HepG2 (cell line): ENCODE results near the gene SH2B2. TPM values are rescaled to one million over a fixed set of nuclear protein-coding genes. Genes with fewer than 3 reads are reported as not detected.
A peak's percentile ranks its signal among the peaks of the same experiment; 100 is the strongest.

ENCODE experiments used
- ADNP ChIP-seq: sonication (generic); formaldehyde crosslinking; IDR thresholded peaks from 2 replicates; pipeline ENCODE4 v1.4.0; 2020; ENCODE audit warnings: missing genetic modification reagents
- ATF3 ChIP-seq: sonication (generic); formaldehyde crosslinking; IDR thresholded peaks from 2 replicates; pipeline ENCODE4 v1.4.0; 2020; ENCODE audit warnings: missing genetic modification reagents
- BCL3 ChIP-seq: sonication (generic); formaldehyde crosslinking; IDR thresholded peaks from 2 replicates; pipeline ENCODE4 v1.5.1; 2020; ENCODE audit warnings: mild to moderate bottlenecking, missing genetic modification reagents, moderate library complexity
- CREM ChIP-seq, 2 experiments: sonication (generic) in 1 of 2; formaldehyde crosslinking in 1 of 2; IDR thresholded peaks; 2 replicates each; pipeline versions ENCODE4 v1.4.0 to v1.6.1; 2016 to 2020; ENCODE audit warnings: antibody characterized with exemption in 1 of 2, mild to moderate bottlenecking in 1 of 2, missing genetic modification reagents in 1 of 2
- FOXA3 ChIP-seq: IDR thresholded peaks from 2 replicates; pipeline ENCODE4 v1.6.1; 2016; ENCODE audit warnings: missing genetic modification reagents, missing compliant biosample characterization
- FOXJ3 ChIP-seq: sonication (generic); formaldehyde crosslinking; IDR thresholded peaks from 2 replicates; pipeline ENCODE4 v1.4.0; 2020; ENCODE audit warnings: missing genetic modification reagents, mild to moderate bottlenecking, borderline replicate concordance
- HDAC1 ChIP-seq: sonication (generic); formaldehyde crosslinking; IDR thresholded peaks from 2 replicates; pipeline ENCODE4 v1.5.1; 2020; ENCODE audit warnings: mild to moderate bottlenecking, missing genetic modification reagents
- HDAC2 ChIP-seq: sonication (generic); formaldehyde crosslinking; IDR thresholded peaks from 2 replicates; pipeline ENCODE4 v1.4.0; 2020; ENCODE audit warnings: missing genetic modification reagents
- MAF1 ChIP-seq: sonication (generic); formaldehyde crosslinking; IDR thresholded peaks from 2 replicates; pipeline ENCODE4 v1.5.0; 2020; ENCODE audit warnings: missing genetic modification reagents, borderline replicate concordance
- MTA1 ChIP-seq: sonication (generic); formaldehyde crosslinking; IDR thresholded peaks from 2 replicates; pipeline ENCODE4 v1.4.0; 2020; ENCODE audit warnings: missing genetic modification reagents, mild to moderate bottlenecking, borderline replicate concordance
- MTA3 ChIP-seq: sonication (generic); formaldehyde crosslinking; IDR thresholded peaks from 2 replicates; pipeline ENCODE4 v1.4.0; 2020; ENCODE audit warnings: missing genetic modification reagents
- MTF2 ChIP-seq: sonication (generic); formaldehyde crosslinking; IDR thresholded peaks from 2 replicates; pipeline ENCODE4 v1.5.0; 2020; ENCODE audit warnings: missing genetic modification reagents, borderline replicate concordance
- NCOA2 ChIP-seq: sonication (generic); formaldehyde crosslinking; IDR thresholded peaks from 2 replicates; pipeline ENCODE4 v1.8.0; 2022; ENCODE audit warnings: inconsistent platforms
- NFKB2 ChIP-seq: sonication (generic); formaldehyde crosslinking; IDR thresholded peaks from 2 replicates; pipeline ENCODE4 v1.4.0; 2020; ENCODE audit warnings: missing genetic modification reagents, borderline replicate concordance
- PHF21A ChIP-seq: sonication (generic); formaldehyde crosslinking; IDR thresholded peaks from 2 replicates; pipeline ENCODE4 v1.5.0; 2020; ENCODE audit warnings: mild to moderate bottlenecking, missing genetic modification reagents
- SKI ChIP-seq: fragments of 450-650 bp; IDR thresholded peaks from one replicate; pipeline ENCODE4 v1.6.1; 2018; ENCODE audit warnings: mild to moderate bottlenecking; ENCODE audit not compliant: partially characterized antibody
- SNAPC5 ChIP-seq: sonication (generic); formaldehyde crosslinking; IDR thresholded peaks from 2 replicates; pipeline ENCODE4 v1.8.1; 2023; ENCODE audit warnings: mild to moderate bottlenecking, missing genetic modification reagents, borderline replicate concordance
- TARDBP ChIP-seq: sonication (generic); formaldehyde crosslinking; IDR thresholded peaks from 2 replicates; pipeline ENCODE4 v1.8.0; 2022; ENCODE audit warnings: mild to moderate bottlenecking, missing genetic modification reagents
- WIZ ChIP-seq: sonication (generic); formaldehyde crosslinking; IDR thresholded peaks from 2 replicates; pipeline ENCODE4 v1.5.1; 2020; ENCODE audit warnings: mild to moderate bottlenecking, missing genetic modification reagents
- ZBTB42 ChIP-seq: sonication (generic); formaldehyde crosslinking; IDR thresholded peaks from 2 replicates; pipeline ENCODE4 v1.5.0; 2020; ENCODE audit warnings: mild to moderate bottlenecking, missing genetic modification reagents
- ZBTB43 ChIP-seq: sonication (generic); formaldehyde crosslinking; conservative IDR thresholded peaks from 2 replicates; pipeline ENCODE4 v1.4.0; 2020; ENCODE audit warnings: missing genetic modification reagents
- ZBTB7A ChIP-seq: sonication (generic); formaldehyde crosslinking; IDR thresholded peaks from 2 replicates; pipeline ENCODE4 v1.8.0; 2022; ENCODE audit warnings: mild to moderate bottlenecking, missing genetic modification reagents
- ZNF280B ChIP-seq: sonication (generic); formaldehyde crosslinking; IDR thresholded peaks from 2 replicates; pipeline ENCODE4 v1.5.0; 2020; ENCODE audit warnings: missing genetic modification reagents, mild to moderate bottlenecking, borderline replicate concordance
- ZNF33B ChIP-seq: sonication (generic); formaldehyde crosslinking; IDR thresholded peaks from 2 replicates; pipeline ENCODE4 v1.5.1; 2020; ENCODE audit warnings: mild to moderate bottlenecking, missing genetic modification reagents
- ZNF749 ChIP-seq: sonication (generic); formaldehyde crosslinking; IDR thresholded peaks from 2 replicates; pipeline ENCODE4 v1.8.0; 2022; ENCODE audit warnings: mild to moderate bottlenecking, missing genetic modification reagents, moderate library complexity, borderline replicate concordance
- polyA plus RNA-seq, 8 experiments: library from polyadenylated mRNA; depleted of rRNA in 3 of 8; stranded (reverse) in 7 of 8; unstranded in 1 of 8; fragments of >200 nt; fragmentation: Illumina TruSeq in 4 of 8; extraction: Trizol in 4 of 8; gene quantifications; 2 replicates each; pipeline versions ENCODE4 v1.2.1 to v1.2.3, GENCODE V29; 2011 to 2016; ENCODE audit warnings: low read depth in 4 of 8, missing spikeins in 1 of 8, mixed read lengths in 1 of 8; ENCODE audit not compliant: insufficient read depth in 1 of 8
- total RNA-seq, 5 experiments: library from RNA; depleted of rRNA; stranded (reverse); fragments of >200 nt; fragmentation: Illumina TruSeq; extraction: Trizol; gene quantifications; 2 replicates each; pipeline ENCODE4 v1.2.3, GENCODE V29; 2016; ENCODE audit warnings: low read depth in 1 of 5

Gene SH2B2
- total and polyA plus RNA-seq, 2 of the 13 experiments (the other 11 are each of a cell fraction or from before 2014, with no cell fraction given), result 0.46 to 1.3 TPM

- TF ChIP-seq BCL3 (CRISPR knock-in tag), result peak; percentile 54; the same call in 1 of the 2 replicates
- 0 out of 2 replicates have a peak, but pooled peaks have one; percentile 42 for TF ChIP-seq MAF1 (CRISPR knock-in tag)
- TF ChIP-seq SKI, result peak; percentile 33
- TF ChIP-seq ZBTB7A (CRISPR knock-in tag), result peak; percentile 51
- TF ChIP-seq PHF21A (CRISPR knock-in tag), result peak; percentile 96
- peak; percentile 76; the same call in 1 of the 2 replicates for TF ChIP-seq FOXJ3
- TF ChIP-seq MTA3 (CRISPR knock-in tag), result no peak
- 0 out of 2 replicates have a peak, but pooled peaks have one; percentile 46 for TF ChIP-seq ZBTB42 (CRISPR knock-in tag)
- peak; percentile 96 for TF ChIP-seq ZBTB43 (CRISPR knock-in tag)
- TF ChIP-seq SNAPC5 (CRISPR knock-in tag), result no peak
- TF ChIP-seq ZNF33B, result no peak; the same call in 1 of the 2 replicates
- peak; percentile 82 for TF ChIP-seq NFKB2 (CRISPR knock-in tag)
- peak; percentile 83 for TF ChIP-seq NCOA2
- TF ChIP-seq ADNP (CRISPR knock-in tag), result 0 out of 2 replicates have a peak, but pooled peaks have one; percentile 69
- TF ChIP-seq WIZ (CRISPR knock-in tag), result 0 out of 2 replicates have a peak, but pooled peaks have one; percentile 37
- 0 out of 2 replicates have a peak, but pooled peaks have one; percentile 38 for TF ChIP-seq ZNF280B
- peak; percentile 92 for TF ChIP-seq HDAC1 (CRISPR knock-in tag)
- peak; percentile 93; the same call in 1 of the 2 replicates for TF ChIP-seq TARDBP
- peak; percentile 96 for TF ChIP-seq ATF3
- peak; percentile 66 for TF ChIP-seq CREM (IDR thresholded peaks at IDR 0.05)
- TF ChIP-seq CREM (CRISPR knock-in tag; IDR thresholded peaks at IDR 0.05), result no peak
- TF ChIP-seq HDAC2 (CRISPR knock-in tag), result peak; percentile 86
- TF ChIP-seq MTF2, result peak; percentile 65; the same call in 1 of the 2 replicates
- 0 out of 2 replicates have a peak, but pooled peaks have one; percentile 71 for TF ChIP-seq ZNF749 (CRISPR knock-in tag)
- peak; percentile 86 for TF ChIP-seq FOXA3 (CRISPR knock-in tag)
- TF ChIP-seq MTA1 (CRISPR knock-in tag), result peak; percentile 95; the same call in 1 of the 2 replicates
Measured at GRCh38 chr7:102258073-102258748, 28.5 kb upstream of the SH2B2 start (continued).
